Mesothelial cell of epicardium (in vitro differentiated cells): ENCODE results near the gene NR1I3. TPM values are rescaled to one million over a fixed set of nuclear protein-coding genes. Genes with fewer than 3 reads are reported as not detected.

Source experiments
- DNase-seq, 2 experiments: peaks; one replicate each; pipeline ENCODE4 v3.0.0; 2021; ENCODE audit warnings: low spot score in 2 of 2; ENCODE audit not compliant: unreplicated experiment in 2 of 2
- H3K27ac Mint-ChIP-seq: 2 replicates; pipeline ENCODE4 v1.8.0; 2021; ENCODE audit warnings: mixed read lengths
- H3K27me3 Mint-ChIP-seq: 2 replicates; pipeline ENCODE4 v1.8.0; 2021; ENCODE audit warnings: low read depth, mixed read lengths
- H3K36me3 Mint-ChIP-seq: 2 replicates; pipeline ENCODE4 v1.8.0; 2021; ENCODE audit warnings: mixed read lengths
- H3K4me1 Mint-ChIP-seq: 2 replicates; pipeline ENCODE4 v1.8.0; 2021; ENCODE audit warnings: mixed read lengths
- H3K4me3 Mint-ChIP-seq: 2 replicates; pipeline ENCODE4 v1.8.0; 2021; ENCODE audit warnings: mild to moderate bottlenecking, moderate library complexity, mixed read lengths
- H3K9me3 Mint-ChIP-seq: 2 replicates; pipeline ENCODE4 v1.8.0; 2021; ENCODE audit warnings: mixed read lengths
- total RNA-seq: library from RNA; stranded (reverse); gene quantifications from 3 replicates; pipeline ENCODE4 v1.2.1, GENCODE V29; 2021
- TF ChIP-seq, protein P1 (sequence below): fragments of 200-600 bp; sonication (generic); IDR thresholded peaks from one replicate; pipeline ENCODE4 v1.5.0; 2021; ENCODE audit warnings: antibody characterized with exemption; ENCODE audit not compliant: unreplicated experiment

NR1I3 gene
- total RNA-seq, 1 donor from 2014 or later, result not detected

DNA sequence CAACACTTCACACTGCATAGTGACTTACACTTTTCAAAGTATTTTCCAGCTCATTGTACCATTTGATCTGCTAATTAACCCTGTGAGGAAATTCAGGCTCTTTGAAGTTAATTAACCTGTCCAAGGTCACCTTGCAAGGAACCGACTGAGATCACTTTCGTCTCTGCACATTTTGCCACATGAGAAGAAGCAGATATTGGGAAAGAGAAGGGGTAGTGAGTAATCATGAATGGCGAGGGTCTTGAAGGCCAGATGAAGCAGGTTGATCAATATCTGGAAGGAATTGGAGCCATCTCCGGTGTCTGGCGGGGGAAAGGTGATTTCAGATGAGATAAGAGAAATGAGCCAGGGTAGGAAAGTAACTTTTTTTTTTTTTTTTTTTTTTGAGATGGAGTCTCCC lies 18.0 kb downstream of the NR1I3 start:
- no peaks in the 10 kb centered on the region for H3K9me3 Mint-ChIP-seq
- H3K4me1 Mint-ChIP-seq, result no peaks in the 10 kb centered on the region
- H3K36me3 Mint-ChIP-seq, result peaks cover 3% of the 10 kb centered on the region
- TF ChIP-seq, protein P1, sequence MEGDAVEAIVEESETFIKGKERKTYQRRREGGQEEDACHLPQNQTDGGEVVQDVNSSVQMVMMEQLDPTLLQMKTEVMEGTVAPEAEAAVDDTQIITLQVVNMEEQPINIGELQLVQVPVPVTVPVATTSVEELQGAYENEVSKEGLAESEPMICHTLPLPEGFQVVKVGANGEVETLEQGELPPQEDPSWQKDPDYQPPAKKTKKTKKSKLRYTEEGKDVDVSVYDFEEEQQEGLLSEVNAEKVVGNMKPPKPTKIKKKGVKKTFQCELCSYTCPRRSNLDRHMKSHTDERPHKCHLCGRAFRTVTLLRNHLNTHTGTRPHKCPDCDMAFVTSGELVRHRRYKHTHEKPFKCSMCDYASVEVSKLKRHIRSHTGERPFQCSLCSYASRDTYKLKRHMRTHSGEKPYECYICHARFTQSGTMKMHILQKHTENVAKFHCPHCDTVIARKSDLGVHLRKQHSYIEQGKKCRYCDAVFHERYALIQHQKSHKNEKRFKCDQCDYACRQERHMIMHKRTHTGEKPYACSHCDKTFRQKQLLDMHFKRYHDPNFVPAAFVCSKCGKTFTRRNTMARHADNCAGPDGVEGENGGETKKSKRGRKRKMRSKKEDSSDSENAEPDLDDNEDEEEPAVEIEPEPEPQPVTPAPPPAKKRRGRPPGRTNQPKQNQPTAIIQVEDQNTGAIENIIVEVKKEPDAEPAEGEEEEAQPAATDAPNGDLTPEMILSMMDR, result no peak
- no peak for DNase-seq
- no peak overlapping the region for H3K4me3 Mint-ChIP-seq
- no peak overlapping the region for H3K27ac Mint-ChIP-seq
- no peaks in the 10 kb centered on the region for H3K27me3 Mint-ChIP-seq

DNA sequence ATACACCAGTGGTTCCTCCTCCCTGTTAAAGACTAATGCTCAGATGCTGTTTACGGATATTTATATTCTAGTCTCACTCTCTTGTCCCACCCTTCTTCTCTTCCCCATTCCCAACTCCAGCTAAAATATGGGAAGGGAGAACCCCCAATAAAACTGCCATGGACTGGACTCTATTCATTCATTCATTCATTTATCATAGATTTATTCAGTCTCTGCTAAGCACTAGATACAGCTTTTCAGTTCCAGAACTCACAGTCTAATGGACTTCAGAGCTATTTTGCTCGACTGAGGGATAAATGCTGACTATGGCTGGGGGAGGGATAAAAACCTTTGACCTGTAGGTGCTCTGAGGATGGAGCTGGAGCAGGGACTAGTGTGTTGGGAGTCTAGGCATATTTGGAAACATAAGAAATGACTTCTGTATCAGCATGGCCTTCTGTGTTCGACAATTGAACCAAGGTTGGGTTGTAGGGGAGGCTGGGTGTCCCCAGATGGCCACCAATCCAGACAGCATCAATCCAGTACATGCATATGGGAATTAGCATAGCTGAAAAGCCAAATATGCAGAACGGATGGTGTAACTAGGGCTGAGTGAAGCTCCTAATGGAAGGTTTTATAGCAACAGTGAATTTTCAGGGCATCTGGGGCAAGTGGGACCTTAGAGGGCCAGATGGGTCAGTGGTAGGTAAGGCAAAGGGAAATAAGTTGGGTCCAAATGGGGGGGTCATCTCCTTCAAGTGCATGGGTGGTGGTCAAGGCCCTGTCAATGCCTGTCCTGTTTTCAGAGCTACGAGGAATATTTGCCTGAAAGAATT lies 18.7 kb downstream of the NR1I3 start:
- no peaks in the 10 kb centered on the region for H3K27me3 Mint-ChIP-seq
- no peak overlapping the region for H3K27ac Mint-ChIP-seq
- no peaks in the 10 kb centered on the region for H3K9me3 Mint-ChIP-seq
- TF ChIP-seq, protein P1, result no peak
- no peaks in the 10 kb centered on the region for H3K4me1 Mint-ChIP-seq
- H3K4me3 Mint-ChIP-seq, result no peak overlapping the region
- DNase-seq, result no peak
- peaks cover 8% of the 10 kb centered on the region for H3K36me3 Mint-ChIP-seq

DNA sequence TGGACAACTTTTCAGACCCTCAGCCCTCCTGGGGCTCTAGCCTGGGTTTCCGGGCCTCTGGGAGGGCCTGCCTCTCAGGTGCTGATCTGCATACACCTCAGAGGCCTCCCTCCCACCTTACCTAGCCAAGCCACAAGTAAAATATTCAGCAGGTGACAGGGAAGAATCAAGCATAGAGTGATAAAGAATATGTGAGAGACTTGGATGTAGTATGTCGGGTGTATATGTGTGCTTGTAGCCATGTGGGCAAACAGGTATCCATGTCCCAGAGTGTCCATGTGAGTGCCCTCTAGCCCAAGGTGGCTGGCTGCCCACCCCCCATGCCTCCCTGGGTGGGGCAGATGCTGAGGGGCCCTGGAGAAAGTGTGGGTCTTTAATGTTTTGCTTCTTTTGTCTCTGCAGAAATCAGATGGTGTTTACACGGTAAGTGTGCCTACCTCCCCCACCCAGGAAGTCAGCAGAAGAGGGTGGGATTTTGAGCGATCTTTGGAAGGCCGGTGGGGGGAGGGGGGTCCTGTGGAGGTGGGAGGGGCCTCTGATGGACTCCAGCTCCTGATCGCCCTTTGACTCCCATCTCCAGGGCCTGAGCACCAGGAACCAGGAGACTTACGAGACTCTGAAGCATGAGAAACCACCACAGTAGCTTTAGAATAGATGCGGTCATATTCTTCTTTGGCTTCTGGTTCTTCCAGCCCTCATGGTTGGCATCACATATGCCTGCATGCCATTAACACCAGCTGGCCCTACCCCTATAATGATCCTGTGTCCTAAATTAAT lies 19.5 kb downstream of the NR1I3 start:
- Mint-ChIP-seq H3K9me3 (no peaks in the 10 kb centered on the region), H3K36me3 (peaks cover 13% of the 10 kb centered on the region), H3K4me3 (no peak overlapping the region), H3K27me3 (no peaks in the 10 kb centered on the region), H3K27ac (no peak overlapping the region), H3K4me1 (no peaks in the 10 kb centered on the region)
- no peak for DNase-seq
- TF ChIP-seq, protein P1, result no peak

DNA sequence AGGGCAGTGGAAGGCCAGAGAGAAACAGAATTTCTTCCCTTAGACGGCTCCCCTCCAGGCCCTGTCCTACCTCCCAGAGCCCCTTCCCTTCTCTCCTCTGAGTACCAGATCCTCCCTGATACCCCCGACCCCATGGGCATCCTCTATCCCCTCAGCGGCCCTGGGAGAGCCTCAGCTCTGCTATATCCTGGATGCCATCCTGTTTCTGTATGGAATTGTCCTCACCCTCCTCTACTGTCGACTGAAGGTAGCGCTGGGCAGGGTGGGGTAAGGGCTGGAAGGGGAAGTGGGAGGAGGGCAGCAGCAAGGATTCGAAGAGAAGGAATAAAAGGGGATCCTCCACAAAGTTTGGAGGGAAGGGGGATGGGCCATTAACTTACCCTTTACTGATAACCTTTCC lies 20.2 kb downstream of the NR1I3 start:
- TF ChIP-seq, protein P1, result no peak
- Mint-ChIP-seq H3K4me1 (no peaks in the 10 kb centered on the region), H3K4me3 (no peak overlapping the region), H3K27ac (no peak overlapping the region), H3K36me3 (peaks cover 18% of the 10 kb centered on the region), H3K9me3 (no peaks in the 10 kb centered on the region), H3K27me3 (no peaks in the 10 kb centered on the region)
- DNase-seq, result no peak

DNA sequence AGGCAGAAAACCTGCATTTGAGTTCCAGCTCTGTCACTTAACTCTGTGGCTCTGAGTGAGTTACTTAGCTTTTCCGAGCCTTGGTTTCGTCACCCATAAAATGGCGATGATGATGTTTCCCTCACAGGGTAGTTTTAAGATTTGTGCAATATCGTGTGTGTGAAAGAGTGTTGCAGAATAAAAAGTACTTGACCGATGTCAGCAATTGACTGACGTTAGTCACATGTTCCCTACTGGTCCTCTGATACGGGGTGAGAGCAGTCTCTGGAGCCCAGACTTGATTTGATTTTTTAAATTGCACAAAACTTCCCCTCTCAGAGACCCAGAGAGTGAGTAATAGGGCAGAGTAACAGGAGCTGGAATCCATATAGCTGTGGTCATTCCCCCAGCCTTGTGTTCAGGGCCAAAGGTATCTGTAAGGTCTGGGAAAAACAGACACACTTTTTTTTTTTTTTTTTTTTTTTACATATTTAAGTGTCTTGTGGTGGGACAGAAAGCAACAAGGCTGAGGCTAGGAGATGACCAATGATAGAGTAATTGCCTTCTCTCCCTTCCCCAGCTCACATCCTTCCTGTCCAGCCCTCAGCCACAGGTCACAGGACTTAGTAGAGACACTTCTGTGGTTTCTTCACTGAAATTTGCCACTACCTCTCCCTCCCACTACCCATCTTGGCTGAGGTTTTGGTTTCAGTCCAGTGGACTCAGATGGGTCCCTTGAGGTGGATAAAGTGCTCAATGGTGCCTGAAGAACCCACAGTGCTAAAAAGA lies 20.9 kb downstream of the NR1I3 start:
- Mint-ChIP-seq H3K4me1 (no peaks in the 10 kb centered on the region), H3K4me3 (no peak overlapping the region), H3K27ac (no peak overlapping the region), H3K27me3 (no peaks in the 10 kb centered on the region), H3K9me3 (no peaks in the 10 kb centered on the region), H3K36me3 (peaks cover 19% of the 10 kb centered on the region)
- TF ChIP-seq, protein P1, result no peak
- no peak for DNase-seq
